ENCODE data around the gene MAP2K7.

GRCh38 chr19:7921967-7922835, 18.5 kb downstream of the MAP2K7 start:
- TF ChIP-seq SNAI2 (CRISPR knock-in tag; IDR thresholded peaks at IDR 0.05) (no peak), ZC3H10 (CRISPR knock-in tag; IDR thresholded peaks at IDR 0.05) (no peak), RARB (CRISPR knock-in tag; IDR thresholded peaks at IDR 0.05) (no peak), ZNF565 (CRISPR knock-in tag; conservative IDR thresholded peaks at IDR 0.05; ENCODE audit: low read depth) (no peak), GLIS3 (CRISPR knock-in tag; IDR thresholded peaks at IDR 0.05) (no peak), ESRRG (CRISPR knock-in tag; IDR thresholded peaks at IDR 0.05) (no peak), ZNF8 (CRISPR knock-in tag; IDR thresholded peaks at IDR 0.05) (no peak), ISL1 (CRISPR knock-in tag; IDR thresholded peaks at IDR 0.05) (no peak), POU6F1 (CRISPR knock-in tag; IDR thresholded peaks at IDR 0.05; ENCODE audit: borderline replicate concordance, low read depth) (no peak), ARNTL (CRISPR knock-in tag; IDR thresholded peaks at IDR 0.05; ENCODE audit: borderline replicate concordance, low read depth) (no peak), TOX (CRISPR knock-in tag; IDR thresholded peaks at IDR 0.05; ENCODE audit: borderline replicate concordance) (no peak), BACH2 (CRISPR knock-in tag; IDR thresholded peaks at IDR 0.05; ENCODE audit: borderline replicate concordance) (no peak), PPARA (CRISPR knock-in tag; IDR thresholded peaks at IDR 0.05; ENCODE audit: borderline replicate concordance) (no peak), CSDC2 (CRISPR knock-in tag; IDR thresholded peaks at IDR 0.05) (no peak)
